Measurements from ENCODE around the gene ERBIN. TPM values are rescaled to one million over a fixed set of nuclear protein-coding genes. Genes with fewer than 3 reads are reported as not detected.

Gene ERBIN
- total RNA-seq, 1 donor from 2014 or later, result 66.6 TPM

- no peaks in the 10 kb centered on the region for H3K36me3 ChIP-seq (ENCODE audit: control insufficient read depth, insufficient read depth, low read length)
- no peak for DNase-seq (ENCODE audit: low read depth)
- TF ChIP-seq CTCF (IDR thresholded peaks at IDR 0.05; ENCODE audit: insufficient read depth, low read length, poor library complexity, severe bottlenecking), result no peak
Observed at GRCh38 chr5:65992630-65993029, 66.3 kb downstream of the ERBIN start.

GRCh38 chr5:65994117-65994786, 67.9 kb downstream of the ERBIN start:
- no peak for TF ChIP-seq CTCF (IDR thresholded peaks at IDR 0.05; ENCODE audit: insufficient read depth, low read length, poor library complexity, severe bottlenecking)
- no peaks in the 10 kb centered on the region for H3K36me3 ChIP-seq (ENCODE audit: control insufficient read depth, insufficient read depth, low read length)
- no peak for DNase-seq (ENCODE audit: low read depth)
- no peaks in the 10 kb centered on the region for H3K27me3 ChIP-seq (ENCODE audit: control insufficient read depth, insufficient read depth, low read length)
- no peak overlapping the region for H3K4me3 ChIP-seq (ENCODE audit: low read depth, low read length)

More at GRCh38 chr5:65992630-65993029, 66.3 kb downstream of the ERBIN start:
- H3K27me3 ChIP-seq (ENCODE audit: control insufficient read depth, insufficient read depth, low read length), result no peaks in the 10 kb centered on the region
- no peak overlapping the region for H3K4me3 ChIP-seq (ENCODE audit: low read depth, low read length)

- no peak for TF ChIP-seq CTCF (IDR thresholded peaks at IDR 0.05; ENCODE audit: insufficient read depth, low read length, poor library complexity, severe bottlenecking)
- Histone ChIP-seq H3K27me3 (ENCODE audit: control insufficient read depth, insufficient read depth, low read length) (no peaks in the 10 kb centered on the region), H3K36me3 (ENCODE audit: control insufficient read depth, insufficient read depth, low read length) (no peaks in the 10 kb centered on the region), H3K4me3 (ENCODE audit: low read depth, low read length) (no peak overlapping the region)
- DNase-seq (ENCODE audit: low read depth), result no peak
Observed at GRCh38 chr5:65999061-65999723, 72.8 kb downstream of the ERBIN start.

- TF ChIP-seq CTCF (IDR thresholded peaks at IDR 0.05; ENCODE audit: insufficient read depth, low read length, poor library complexity, severe bottlenecking), result no peak
- no peak overlapping the region for H3K4me3 ChIP-seq (ENCODE audit: low read depth, low read length)
- no peaks in the 10 kb centered on the region for H3K36me3 ChIP-seq (ENCODE audit: control insufficient read depth, insufficient read depth, low read length)
- H3K27me3 ChIP-seq (ENCODE audit: control insufficient read depth, insufficient read depth, low read length), result no peaks in the 10 kb centered on the region
- DNase-seq (ENCODE audit: low read depth), result no peak
Observed at GRCh38 chr5:66001952-66002351, 75.6 kb downstream of the ERBIN start.

- TF ChIP-seq CTCF (IDR thresholded peaks at IDR 0.05; ENCODE audit: insufficient read depth, low read length, poor library complexity, severe bottlenecking), result no peak
- no peak overlapping the region for H3K4me3 ChIP-seq (ENCODE audit: low read depth, low read length)
- no peak for DNase-seq (ENCODE audit: low read depth)
Observed at GRCh38 chr5:66002415-66002814, 76.0 kb downstream of the ERBIN start.

More at GRCh38 chr5:66002415-66002814, 76.0 kb downstream of the ERBIN start:
- Histone ChIP-seq H3K27me3 (ENCODE audit: control insufficient read depth, insufficient read depth, low read length) (no peaks in the 10 kb centered on the region), H3K36me3 (ENCODE audit: control insufficient read depth, insufficient read depth, low read length) (no peaks in the 10 kb centered on the region)

All from kidney epithelial cell (primary cell).